Measurements from ENCODE around the gene HIGD2A. TPM values are rescaled to one million over a fixed set of nuclear protein-coding genes. Genes with fewer than 3 reads are reported as not detected.

HIGD2A gene
- total and polyA plus RNA-seq, 2 donors, result 62.0 to 188 TPM

DNA sequence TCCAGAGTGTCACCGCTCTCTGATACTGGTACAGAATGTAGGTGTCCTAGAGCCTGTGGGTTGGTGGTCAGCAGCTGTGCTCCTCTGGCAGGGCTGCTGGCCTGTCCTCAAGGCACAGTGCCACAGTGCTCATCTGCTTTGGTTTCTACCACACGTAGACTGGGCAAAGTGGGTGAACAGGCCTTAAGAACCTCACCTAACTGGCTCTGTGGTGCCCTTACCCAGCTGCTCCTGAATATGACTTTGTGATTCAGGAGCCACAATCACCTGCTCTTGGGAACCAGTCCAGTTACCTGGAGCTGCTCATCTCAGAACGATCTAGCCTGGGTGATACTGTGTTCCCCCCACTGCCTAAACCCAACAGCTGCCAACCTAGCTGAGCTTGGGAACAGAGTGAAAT is 6.6 kb upstream of the HIGD2A start:
- H3K4me1 ChIP-seq (ENCODE audit: insufficient read depth), result no peaks in the 10 kb centered on the region
- no peak overlapping the region for H3K4me3 ChIP-seq (ENCODE audit: low read depth, low read length)
- H3K27ac ChIP-seq (ENCODE audit: low read depth), result no peak overlapping the region
- WGBS, result 90% methylated on average over 3 of the region's 3 CpGs
- no peak for DNase-seq (ENCODE audit: extremely low spot score)
- H3K36me3 ChIP-seq (ENCODE audit: insufficient read depth), result no peaks in the 10 kb centered on the region

DNA sequence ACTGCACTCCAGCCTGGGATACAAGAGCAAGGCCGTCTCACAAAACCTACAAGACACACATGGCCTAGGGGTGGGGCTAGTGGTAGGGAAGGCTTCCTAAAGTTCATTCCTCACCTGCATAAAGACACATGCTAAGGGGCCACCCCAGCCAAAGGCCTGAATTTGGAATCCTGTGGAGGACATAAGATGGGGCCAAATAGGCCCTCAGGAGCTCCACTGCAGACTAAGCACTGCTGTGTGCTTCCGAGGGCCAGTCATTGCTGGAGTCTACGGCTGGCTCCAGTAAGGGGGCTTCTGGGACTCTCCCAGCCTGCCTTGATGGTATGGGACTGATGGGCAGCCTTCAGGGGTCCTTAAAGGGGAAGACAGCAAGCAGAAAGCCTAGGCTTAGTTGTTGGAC is 5.8 kb upstream of the HIGD2A start:
- 78% methylated on average over 3 of the region's 3 CpGs for WGBS
- Histone ChIP-seq H3K27ac (ENCODE audit: low read depth) (no peak overlapping the region), H3K36me3 (ENCODE audit: insufficient read depth) (no peaks in the 10 kb centered on the region), H3K4me1 (ENCODE audit: insufficient read depth) (no peaks in the 10 kb centered on the region), H3K4me3 (ENCODE audit: low read depth, low read length) (no peak overlapping the region)
- no peak for DNase-seq (ENCODE audit: extremely low spot score)

DNA sequence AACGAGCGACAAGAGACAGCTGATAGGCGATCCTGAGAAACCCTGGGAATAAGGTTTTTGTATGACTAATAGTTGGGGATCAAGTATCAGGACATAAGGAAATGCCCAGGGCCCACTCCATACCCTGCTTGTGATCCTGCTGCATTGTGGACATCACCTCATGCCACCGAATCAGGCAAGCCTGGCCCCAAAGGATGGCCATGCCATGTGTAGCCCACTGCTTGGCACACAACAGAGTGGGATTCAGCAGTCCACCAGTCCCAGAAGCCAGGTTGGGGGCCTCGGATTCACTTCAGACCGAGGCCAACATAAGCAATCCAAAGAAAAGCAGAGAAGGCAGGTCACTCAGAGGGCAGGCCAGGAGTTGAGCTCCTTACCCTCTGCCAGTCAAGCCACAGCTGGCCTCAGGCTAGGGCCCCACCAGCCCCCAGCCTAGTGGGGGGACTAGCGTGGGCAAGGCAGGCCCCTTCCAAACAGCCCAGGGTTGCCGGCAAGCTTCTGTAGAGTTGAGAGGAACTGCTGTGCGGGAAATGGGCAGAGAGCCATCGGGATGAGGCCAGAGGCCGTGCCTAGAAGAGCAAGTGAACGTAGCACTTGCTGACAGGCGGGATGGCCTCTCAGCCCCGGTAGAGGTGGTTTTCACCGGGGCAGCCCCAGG is 5.2 kb upstream of the HIGD2A start:
- H3K4me3 ChIP-seq (ENCODE audit: low read depth, low read length), result no peak overlapping the region
- no peak for DNase-seq (ENCODE audit: extremely low spot score)
- no peaks in the 10 kb centered on the region for H3K36me3 ChIP-seq (ENCODE audit: insufficient read depth)
- WGBS, result 82% methylated on average over 15 of the region's 15 CpGs
- H3K4me1 ChIP-seq (ENCODE audit: insufficient read depth), result no peaks in the 10 kb centered on the region
- no peak overlapping the region for H3K27ac ChIP-seq (ENCODE audit: low read depth)

DNA sequence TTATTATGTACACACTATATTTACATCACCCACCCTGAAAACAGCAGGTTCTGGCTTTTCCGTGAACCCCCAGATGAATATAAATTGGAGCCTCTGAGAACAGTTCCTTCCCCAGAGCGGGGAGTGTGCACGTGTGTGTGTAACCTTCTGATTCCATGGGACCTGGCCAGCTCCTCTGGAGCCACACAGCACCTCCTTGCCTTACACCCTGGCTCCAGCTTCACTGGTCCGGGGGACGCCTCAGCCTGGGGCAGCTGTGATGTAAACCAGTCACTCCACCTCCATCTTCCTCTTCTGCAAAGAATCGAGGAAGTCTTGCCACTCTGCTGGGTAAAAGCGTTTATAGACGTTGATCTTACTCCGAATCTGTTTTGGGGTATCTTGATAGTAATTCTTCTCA is 4.6 kb upstream of the HIGD2A start:
- WGBS, result 83% methylated on average over 9 of the region's 9 CpGs
- Histone ChIP-seq H3K36me3 (ENCODE audit: insufficient read depth) (no peaks in the 10 kb centered on the region), H3K27ac (ENCODE audit: low read depth) (no peak overlapping the region), H3K4me3 (ENCODE audit: low read depth, low read length) (no peak overlapping the region), H3K4me1 (ENCODE audit: insufficient read depth) (no peaks in the 10 kb centered on the region)
- no peak for DNase-seq (ENCODE audit: extremely low spot score)

DNA sequence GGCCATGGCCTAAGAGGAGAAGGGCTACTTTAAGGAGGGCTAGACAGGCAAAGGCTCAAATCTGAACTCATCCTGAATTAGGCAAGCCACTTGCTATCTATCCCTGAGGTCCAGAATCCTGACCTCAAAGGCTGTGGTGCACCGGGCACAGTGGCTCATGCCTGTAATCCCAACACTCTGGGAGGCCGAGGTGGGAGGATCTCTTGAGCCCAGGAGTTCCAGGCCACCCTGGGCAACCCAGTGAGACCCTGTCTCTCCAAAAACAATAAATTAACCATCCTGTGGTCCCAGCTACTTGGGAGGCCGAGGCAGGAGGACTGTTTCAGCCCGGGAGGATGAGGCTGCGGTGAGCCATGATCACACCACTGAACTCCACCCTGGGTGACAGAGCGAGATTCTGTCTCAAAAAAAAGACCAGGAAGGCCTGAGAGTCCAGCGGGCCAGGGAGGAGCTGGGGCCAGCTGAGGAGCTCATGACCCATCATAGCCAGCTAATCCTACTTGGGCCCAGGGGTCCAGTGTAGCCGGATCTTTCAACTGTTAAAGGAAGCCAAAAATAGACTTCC is 4.1 kb upstream of the HIGD2A start:
- 93% methylated on average over 8 of the region's 8 CpGs for WGBS
- no peak for DNase-seq (ENCODE audit: extremely low spot score)

DNA sequence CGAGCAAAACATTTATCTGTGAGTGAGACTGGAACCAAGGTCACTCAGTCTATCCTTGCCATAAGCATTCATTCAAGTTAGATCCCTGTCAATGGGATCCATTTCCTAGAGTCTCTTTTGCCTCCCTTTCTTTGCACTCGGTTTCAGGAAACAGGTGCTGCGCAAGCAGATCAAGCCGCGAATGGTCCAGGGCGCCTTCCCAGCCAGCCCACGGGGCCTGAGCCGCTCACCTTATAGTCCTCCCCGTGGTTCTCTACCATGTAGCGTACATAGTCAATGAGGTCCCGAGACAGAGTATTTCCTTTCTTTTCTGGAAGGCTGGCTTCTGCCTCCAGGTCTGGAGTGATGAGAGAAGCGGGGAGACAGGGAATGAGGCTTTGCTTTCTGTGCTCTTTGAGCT is 3.6 kb upstream of the HIGD2A start:
- no peak overlapping the region for H3K27ac ChIP-seq (ENCODE audit: low read depth)
- DNase-seq (ENCODE audit: extremely low spot score), result no peak
- WGBS, result 94% methylated on average over 12 of the region's 12 CpGs
- no peaks in the 10 kb centered on the region for H3K4me1 ChIP-seq (ENCODE audit: insufficient read depth)
- H3K4me3 ChIP-seq (ENCODE audit: low read depth, low read length), result no peak overlapping the region
- H3K36me3 ChIP-seq (ENCODE audit: insufficient read depth), result no peaks in the 10 kb centered on the region

More for the DNA sequence above, 4.1 kb upstream of the HIGD2A start:
- no peak overlapping the region for H3K27ac ChIP-seq (ENCODE audit: low read depth)
- H3K4me1 ChIP-seq (ENCODE audit: insufficient read depth), result no peaks in the 10 kb centered on the region
- H3K4me3 ChIP-seq (ENCODE audit: low read depth, low read length), result no peak overlapping the region
- H3K36me3 ChIP-seq (ENCODE audit: insufficient read depth), result no peaks in the 10 kb centered on the region

DNA sequence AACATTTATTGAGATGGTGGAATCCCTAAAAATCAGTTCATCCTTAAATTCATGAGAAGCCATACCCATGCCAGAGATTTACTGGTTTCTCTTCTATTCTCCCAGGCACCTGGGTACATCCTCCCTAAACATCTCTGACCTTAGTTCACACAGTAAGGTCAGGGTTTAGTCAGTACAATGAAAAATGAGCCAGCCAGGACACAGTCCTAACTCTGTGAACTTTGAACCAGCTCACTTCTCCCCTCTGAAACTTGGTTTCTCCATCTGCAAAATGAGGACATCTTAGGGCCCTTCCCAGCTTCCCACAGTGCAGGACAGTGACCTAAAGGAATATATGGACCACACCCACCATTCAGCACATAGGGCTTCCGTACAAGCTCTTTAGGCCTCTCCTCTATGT is 2.1 kb upstream of the HIGD2A start:
- DNase-seq (ENCODE audit: extremely low spot score), result no peak
- Histone ChIP-seq H3K4me1 (ENCODE audit: insufficient read depth) (no peaks in the 10 kb centered on the region), H3K27ac (ENCODE audit: low read depth) (no peak overlapping the region), H3K36me3 (ENCODE audit: insufficient read depth) (no peaks in the 10 kb centered on the region), H3K4me3 (ENCODE audit: low read depth, low read length) (no peak overlapping the region)
- 76% methylated on average over 1 of the region's 1 CpG for WGBS

DNA sequence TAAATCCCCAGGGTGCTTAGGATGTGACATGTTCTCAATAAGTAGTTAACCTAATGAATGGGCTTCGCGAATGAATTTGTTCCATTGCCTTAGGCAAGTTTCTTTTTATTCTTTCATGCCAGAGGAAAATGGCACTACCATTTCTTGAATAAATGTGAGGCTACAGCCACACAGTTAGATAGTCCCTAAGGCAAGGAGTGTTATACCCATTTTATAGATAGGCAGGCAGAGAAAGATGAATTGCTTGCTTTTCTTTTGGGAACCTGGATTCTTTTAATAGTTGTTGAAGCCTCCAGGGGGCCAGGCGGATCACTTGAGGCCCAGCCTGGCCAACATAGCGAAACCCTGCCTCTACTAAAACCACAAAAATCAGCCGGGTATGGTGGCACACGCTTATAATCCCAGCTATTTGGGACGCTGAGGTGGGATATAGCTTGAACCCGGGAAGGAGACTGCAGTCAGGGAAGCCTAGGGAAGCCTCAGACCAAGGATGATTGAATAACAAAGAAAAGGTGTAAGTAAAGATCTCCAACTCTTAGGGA is 1.1 kb upstream of the HIGD2A start:
- Histone ChIP-seq H3K36me3 (ENCODE audit: insufficient read depth) (peaks cover 4% of the 10 kb centered on the region), H3K4me3 (ENCODE audit: low read depth, low read length) (peak overlapping the region; percentile 77), H3K27ac (ENCODE audit: low read depth) (no peak overlapping the region), H3K4me1 (ENCODE audit: insufficient read depth) (no peaks in the 10 kb centered on the region)
- no peak for DNase-seq (ENCODE audit: extremely low spot score)
- WGBS, result 38% methylated on average over 8 of the region's 8 CpGs

DNA sequence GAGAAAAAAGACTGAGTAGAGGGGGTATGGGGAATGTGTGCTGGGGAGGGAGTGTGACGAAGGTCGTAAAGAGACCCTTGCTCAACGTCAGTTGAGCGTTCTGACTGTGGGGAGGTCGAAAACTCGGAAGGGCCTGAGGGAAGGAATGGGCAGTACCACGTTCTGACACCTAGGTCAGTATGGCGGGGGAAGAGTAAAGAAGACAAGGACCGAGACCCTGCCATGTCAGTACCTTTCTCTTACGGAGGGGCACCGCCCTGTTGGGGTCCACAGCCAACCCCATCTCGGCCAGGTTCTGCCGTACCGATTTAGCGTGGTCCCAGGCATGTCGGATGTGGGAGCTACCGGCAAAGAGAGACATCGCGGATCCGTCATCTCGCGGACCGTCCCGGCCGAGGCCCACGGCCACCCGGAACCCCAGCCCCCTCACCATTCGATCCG is 528 bp upstream of the HIGD2A start:
- no peak for DNase-seq (ENCODE audit: extremely low spot score)
- Histone ChIP-seq H3K27ac (ENCODE audit: low read depth) (no peak overlapping the region), H3K4me3 (ENCODE audit: low read depth, low read length) (peak overlapping the region; percentile 77), H3K36me3 (ENCODE audit: insufficient read depth) (peaks cover 6% of the 10 kb centered on the region), H3K4me1 (ENCODE audit: insufficient read depth) (no peaks in the 10 kb centered on the region)
- WGBS, result under 1% methylated on average over 29 of the region's 29 CpGs

DNA sequence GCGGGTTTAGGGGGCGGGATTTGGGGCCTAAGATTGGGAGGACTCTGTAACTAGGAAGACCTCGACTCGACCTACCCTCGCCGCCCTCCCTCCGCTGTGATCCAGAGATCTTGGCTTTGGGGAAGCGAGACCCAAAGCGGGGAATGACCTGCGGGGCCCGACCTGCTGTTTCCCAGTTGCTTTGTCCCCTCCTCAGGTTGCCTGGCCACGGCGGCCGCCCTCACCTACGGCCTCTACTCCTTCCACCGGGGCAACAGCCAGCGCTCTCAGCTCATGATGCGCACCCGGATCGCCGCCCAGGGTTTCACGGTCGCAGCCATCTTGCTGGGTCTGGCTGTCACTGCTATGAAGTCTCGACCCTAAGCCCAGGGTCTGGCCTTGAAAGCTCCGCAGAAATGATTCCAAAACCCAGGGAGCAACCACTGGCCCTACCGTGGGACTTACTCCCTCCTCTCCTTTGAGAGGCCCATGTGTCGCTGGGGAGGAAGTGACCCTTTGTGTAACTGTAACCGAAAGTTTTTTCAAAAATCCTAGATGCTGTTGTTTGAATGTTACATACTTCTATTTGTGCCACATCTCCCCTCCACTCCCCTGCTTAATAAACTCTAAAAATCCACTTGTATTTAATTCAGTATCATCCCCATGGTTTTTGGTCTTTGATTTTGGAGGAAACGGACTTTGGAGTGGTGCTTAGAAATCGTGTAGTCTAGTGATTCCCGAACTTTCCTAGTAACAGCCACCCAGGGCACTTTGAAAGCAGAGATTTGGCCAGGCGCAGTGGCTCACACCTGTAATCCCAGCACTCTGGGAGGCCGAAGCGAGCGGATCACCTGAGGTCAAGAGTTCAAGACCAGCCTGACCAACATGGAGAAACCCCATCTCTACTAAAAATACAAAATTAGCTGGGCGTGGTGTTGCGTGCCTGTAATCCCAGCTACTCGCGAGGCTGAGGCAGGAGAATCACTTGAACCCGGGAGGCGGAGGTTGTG is 878 bp downstream of the HIGD2A start:
- 27% methylated on average over 41 of the region's 41 CpGs for WGBS
- H3K36me3 ChIP-seq (ENCODE audit: insufficient read depth), result peaks cover 6% of the 10 kb centered on the region
- peak overlapping the region; percentile 97 for H3K27ac ChIP-seq (ENCODE audit: low read depth)
- H3K4me3 ChIP-seq (ENCODE audit: low read depth, low read length), result peak overlapping the region; percentile 45
- DNase-seq (ENCODE audit: extremely low spot score), result no peak
- H3K4me1 ChIP-seq (ENCODE audit: insufficient read depth), result no peaks in the 10 kb centered on the region

DNA sequence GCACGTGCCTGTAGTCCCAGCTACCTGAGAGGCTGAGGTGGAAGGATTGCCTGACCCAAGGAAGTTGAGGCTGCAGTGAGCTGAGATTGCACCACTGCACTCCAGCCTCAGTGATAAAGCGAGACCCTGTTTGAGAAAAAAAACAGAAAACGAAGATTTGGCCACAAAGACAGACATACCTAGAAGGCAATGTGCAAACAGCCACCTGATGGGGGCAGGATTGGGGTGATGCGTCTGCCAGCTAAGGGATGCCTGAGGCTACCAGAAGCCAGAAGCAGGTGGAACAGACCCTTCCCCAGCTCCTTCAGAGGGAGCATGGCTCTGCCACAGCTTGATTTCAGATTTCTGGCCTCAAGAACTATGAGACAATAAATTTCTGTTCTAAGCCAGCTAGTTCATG is 2.9 kb downstream of the HIGD2A start:
- 87% methylated on average over 4 of the region's 4 CpGs for WGBS
- Histone ChIP-seq H3K27ac (ENCODE audit: low read depth) (no peak overlapping the region), H3K4me3 (ENCODE audit: low read depth, low read length) (no peak overlapping the region), H3K36me3 (ENCODE audit: insufficient read depth) (peaks cover 6% of the 10 kb centered on the region), H3K4me1 (ENCODE audit: insufficient read depth) (no peaks in the 10 kb centered on the region)
- DNase-seq (ENCODE audit: extremely low spot score), result no peak

DNA sequence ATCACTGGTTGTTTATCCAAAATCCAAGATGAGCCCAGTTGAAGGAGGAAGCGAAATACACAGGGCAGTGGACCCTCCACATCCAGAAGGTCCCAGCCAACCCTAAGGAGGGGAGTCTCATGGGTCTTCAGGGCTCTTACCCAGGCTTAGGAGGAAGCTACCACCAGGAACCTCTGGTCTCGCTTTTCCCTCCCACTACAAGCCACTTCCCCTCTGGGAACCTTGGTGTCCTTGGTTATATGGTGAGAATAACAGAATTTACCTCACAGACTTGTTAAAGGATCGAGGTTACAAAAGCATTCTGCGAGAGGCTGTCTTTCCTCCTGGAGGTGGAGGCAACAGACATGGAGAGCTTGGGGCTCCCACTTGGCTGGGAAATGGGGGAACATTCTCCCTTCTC is 3.4 kb downstream of the HIGD2A start:
- 93% methylated on average over 4 of the region's 4 CpGs for WGBS
- peaks cover 6% of the 10 kb centered on the region for H3K36me3 ChIP-seq (ENCODE audit: insufficient read depth)
- DNase-seq (ENCODE audit: extremely low spot score), result no peak
- no peak overlapping the region for H3K27ac ChIP-seq (ENCODE audit: low read depth)
- no peak overlapping the region for H3K4me3 ChIP-seq (ENCODE audit: low read depth, low read length)
- H3K4me1 ChIP-seq (ENCODE audit: insufficient read depth), result no peaks in the 10 kb centered on the region

DNA sequence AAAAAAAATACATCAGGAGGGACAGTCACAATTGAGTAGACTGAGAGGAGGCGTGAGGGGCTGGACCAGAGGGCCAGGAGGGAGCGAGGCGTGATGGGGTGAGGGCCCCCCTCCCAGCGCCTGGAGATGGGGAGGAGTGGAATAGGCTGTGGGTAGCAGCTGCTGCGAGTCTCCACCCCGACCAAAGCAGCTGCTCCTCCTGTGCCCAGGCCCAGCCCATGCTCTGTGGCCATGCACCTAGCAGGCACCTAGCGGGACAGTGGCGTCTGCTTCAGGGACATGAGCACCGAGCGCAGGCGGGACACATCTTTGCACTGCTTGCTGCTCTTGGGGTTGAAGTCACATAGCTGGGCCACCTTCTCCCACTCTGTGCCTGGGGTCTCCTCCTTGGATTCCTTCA is 4.0 kb downstream of the HIGD2A start:
- WGBS, result 88% methylated on average over 11 of the region's 11 CpGs
- no peaks in the 10 kb centered on the region for H3K4me1 ChIP-seq (ENCODE audit: insufficient read depth)
- H3K27ac ChIP-seq (ENCODE audit: low read depth), result no peak overlapping the region
- H3K36me3 ChIP-seq (ENCODE audit: insufficient read depth), result peaks cover 6% of the 10 kb centered on the region
- no peak for DNase-seq (ENCODE audit: extremely low spot score)
- H3K4me3 ChIP-seq (ENCODE audit: low read depth, low read length), result no peak overlapping the region
